ENCODE data around the gene SEMA4D.
A peak's percentile ranks its signal among the peaks of the same experiment; 100 is the strongest.

The SEMA4D gene

DNA sequence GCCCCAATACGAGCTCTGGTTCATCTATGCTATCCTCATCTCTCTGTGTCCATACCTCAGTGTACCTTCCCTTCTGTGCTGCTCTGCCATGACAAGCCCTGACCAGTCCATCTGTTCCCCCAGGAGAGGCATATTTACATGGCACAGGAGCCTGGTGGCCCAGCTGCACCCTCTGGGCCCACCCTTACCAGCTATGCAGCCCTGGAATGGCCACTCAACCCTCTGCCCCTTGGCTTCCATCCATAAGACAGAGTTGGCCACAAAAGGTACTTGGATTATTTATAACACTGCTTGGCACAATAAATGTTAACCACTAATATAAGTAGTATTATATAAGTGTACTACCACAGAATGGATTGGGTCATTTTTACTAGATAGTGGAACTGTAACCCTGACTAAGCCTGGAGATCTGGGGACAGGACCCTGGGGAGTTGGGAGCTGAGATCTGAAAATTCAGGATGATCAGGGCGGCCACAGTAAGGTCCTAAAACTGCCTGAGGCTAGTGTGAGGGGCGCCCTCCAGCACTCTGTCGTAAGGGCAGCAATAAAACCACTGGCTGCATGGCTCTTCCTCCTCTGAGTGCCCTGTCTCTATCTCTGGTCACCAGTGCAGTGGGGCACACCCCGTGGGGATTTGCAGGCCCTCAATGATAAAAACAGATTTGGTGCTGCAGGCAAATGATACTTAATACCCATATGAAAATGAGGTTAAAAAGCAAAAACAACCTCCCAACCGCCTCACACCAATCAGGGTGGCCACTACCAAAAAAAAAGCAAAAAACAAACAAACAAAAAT is 65.8 kb downstream of the SEMA4D start:
- Mint-ChIP-seq H3K4me1 (peaks cover 66% of the 10 kb centered on the region), H3K36me3 (no peaks in the 10 kb centered on the region), H3K9me3 (no peaks in the 10 kb centered on the region), H3K4me3 (peak overlapping the region; percentile 45), H3K27ac (peak overlapping the region; percentile 22), H3K27me3 (no peaks in the 10 kb centered on the region)
- ATAC-seq (ENCODE audit: low read depth) (no peak), DNase-seq (ENCODE audit: low spot score in 2 of 2) (no peak)

DNA sequence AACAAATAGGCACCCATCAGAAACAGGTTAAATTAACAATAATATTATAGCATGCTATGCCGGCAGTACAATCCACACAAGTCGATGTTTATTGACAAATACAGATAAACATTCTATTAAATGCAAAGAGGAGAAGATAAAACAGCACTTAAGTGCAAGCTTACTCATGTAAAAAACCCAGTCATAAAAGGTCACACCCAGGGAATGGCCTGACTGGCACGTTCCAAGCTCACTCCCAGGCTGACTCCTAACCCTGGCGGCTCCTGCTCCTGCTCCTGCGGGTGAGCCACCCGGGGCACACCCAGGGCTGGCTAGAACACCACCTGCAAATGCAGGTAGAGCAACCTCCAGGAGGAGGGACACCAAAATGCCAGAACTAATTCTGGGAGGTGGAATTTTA is 66.9 kb downstream of the SEMA4D start:
- Mint-ChIP-seq H3K4me1 (peaks cover 65% of the 10 kb centered on the region), H3K27me3 (no peaks in the 10 kb centered on the region), H3K36me3 (no peaks in the 10 kb centered on the region), H3K9me3 (no peaks in the 10 kb centered on the region), H3K4me3 (no peak overlapping the region), H3K27ac (no peak overlapping the region)
- ATAC-seq (ENCODE audit: low read depth) (no peak), DNase-seq (ENCODE audit: low spot score in 2 of 2) (no peak)

DNA sequence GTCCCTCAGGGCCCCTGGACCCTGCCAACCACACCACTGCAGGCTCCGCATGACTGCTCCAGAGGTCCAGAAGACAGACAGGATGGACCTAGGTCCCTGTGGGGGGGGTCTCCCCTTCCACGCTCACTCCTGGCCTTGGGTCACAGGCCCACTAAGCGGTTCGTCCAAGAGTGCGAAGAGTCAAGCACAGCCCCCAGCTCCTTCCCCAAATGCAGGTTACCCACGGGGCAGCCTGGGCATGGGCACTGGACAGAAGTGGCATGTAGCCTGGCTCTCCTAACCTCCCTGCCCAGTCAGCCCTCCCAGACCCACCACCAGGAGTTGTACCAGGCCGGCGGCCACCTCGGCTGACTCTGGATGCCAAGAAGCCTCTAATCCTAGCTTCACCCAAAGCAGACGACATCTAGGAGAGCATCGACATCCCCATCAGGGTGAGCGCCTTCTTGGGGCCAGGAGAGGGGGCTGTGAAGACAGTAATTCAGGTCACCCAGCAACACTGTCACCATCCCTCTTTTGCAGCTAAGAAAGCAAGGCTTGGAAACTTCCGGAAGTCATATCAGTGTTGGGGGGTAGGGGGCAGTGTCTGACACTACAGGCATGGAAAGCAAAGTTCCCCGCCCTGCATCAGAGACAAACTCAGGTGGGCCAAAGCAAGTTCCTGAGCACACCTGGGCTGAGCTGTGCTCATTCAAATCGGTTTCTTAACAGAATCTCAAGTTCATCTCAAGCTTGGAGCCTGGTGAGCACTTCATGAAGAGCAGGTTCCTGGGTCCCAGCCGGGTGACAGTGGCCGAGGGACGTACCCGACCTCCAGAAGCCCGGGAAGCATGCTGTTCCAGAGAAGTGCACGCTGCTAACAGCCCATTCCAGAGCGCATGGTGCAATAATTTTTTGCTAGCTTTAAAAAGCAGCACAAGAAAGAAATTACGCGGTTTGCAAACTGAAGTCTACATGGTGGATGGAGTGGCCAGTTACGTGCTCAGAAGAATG is 68.7 kb downstream of the SEMA4D start:
- H3K4me3 Mint-ChIP-seq, result peak overlapping the region; percentile 24
- no peaks in the 10 kb centered on the region for H3K27me3 Mint-ChIP-seq
- ATAC-seq (ENCODE audit: low read depth), result peak; percentile 65
- H3K27ac Mint-ChIP-seq, result peak overlapping the region; percentile 28
- H3K36me3 Mint-ChIP-seq, result peaks cover 5% of the 10 kb centered on the region
- peaks cover 70% of the 10 kb centered on the region for H3K4me1 Mint-ChIP-seq
- peak in 1 of 2 donors; percentile 58 for DNase-seq (ENCODE audit: low spot score in 2 of 2)
- no peaks in the 10 kb centered on the region for H3K9me3 Mint-ChIP-seq

DNA sequence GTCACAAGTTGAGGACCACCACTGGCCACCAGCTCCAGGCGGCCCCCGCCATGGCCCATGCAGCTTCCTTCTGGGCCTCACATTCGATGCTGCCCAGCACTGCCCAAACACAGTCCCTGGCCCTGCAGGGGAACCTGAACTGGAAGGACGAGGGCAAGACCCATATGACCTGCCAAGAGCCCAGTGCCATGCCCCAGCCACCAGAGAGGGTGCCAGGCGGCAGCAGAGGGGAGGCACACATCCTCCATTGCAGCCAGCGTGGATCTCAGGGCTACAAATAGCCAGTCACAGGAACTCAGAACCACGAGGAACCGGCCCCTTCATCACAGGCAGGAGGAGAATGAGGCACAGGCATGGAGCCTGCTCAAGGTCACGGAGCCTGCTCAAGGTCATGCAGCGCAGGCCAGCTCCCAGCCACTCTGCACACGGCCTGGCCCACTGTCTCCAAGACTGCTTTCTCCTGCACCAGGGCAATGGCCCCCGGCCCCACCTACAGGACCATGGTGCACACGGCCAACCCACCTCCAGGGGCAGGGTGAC is 69.6 kb downstream of the SEMA4D start:
- Mint-ChIP-seq H3K9me3 (no peaks in the 10 kb centered on the region), H3K4me3 (no peak overlapping the region), H3K4me1 (peaks cover 75% of the 10 kb centered on the region), H3K27ac (peak overlapping the region; percentile 28), H3K36me3 (peaks cover 5% of the 10 kb centered on the region), H3K27me3 (no peaks in the 10 kb centered on the region)
- ATAC-seq (ENCODE audit: low read depth) (no peak), DNase-seq (ENCODE audit: low spot score in 2 of 2) (no peak)

DNA sequence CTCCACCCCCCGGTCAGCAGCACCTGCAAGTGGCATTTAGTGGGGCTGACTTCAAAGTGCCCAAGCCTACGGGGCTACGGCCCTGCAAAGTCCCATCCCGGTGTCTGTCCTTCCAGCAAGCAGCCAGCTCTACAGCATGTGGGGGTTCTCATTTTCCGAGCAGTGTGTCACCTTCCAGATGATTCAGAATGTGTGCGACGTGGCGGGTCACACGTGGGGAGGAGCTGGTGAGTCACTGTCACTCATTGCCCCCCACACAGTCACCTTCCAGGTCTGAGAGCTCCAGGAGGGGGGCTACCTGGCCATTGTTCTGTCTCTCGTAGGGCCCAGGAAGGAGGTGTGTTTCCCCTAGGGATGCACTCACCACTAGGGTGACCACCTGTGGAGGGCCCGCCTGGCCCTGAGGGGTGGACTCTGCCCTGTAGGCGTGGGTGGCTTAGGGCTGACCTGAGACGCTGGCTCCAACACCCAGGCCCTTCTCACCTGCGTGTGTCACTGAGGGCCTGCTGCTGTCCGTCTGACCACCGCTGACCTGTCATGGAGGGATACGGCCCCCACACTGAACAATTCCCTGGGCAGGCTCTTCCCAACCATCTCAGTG is 70.2 kb downstream of the SEMA4D start:
- Mint-ChIP-seq H3K27me3 (no peaks in the 10 kb centered on the region), H3K4me3 (no peak overlapping the region), H3K4me1 (peaks cover 72% of the 10 kb centered on the region), H3K9me3 (no peaks in the 10 kb centered on the region), H3K27ac (peak overlapping the region; percentile 28), H3K36me3 (peaks cover 5% of the 10 kb centered on the region)
- DNase-seq (ENCODE audit: low spot score in 2 of 2) (no peak), ATAC-seq (ENCODE audit: low read depth) (no peak)

DNA sequence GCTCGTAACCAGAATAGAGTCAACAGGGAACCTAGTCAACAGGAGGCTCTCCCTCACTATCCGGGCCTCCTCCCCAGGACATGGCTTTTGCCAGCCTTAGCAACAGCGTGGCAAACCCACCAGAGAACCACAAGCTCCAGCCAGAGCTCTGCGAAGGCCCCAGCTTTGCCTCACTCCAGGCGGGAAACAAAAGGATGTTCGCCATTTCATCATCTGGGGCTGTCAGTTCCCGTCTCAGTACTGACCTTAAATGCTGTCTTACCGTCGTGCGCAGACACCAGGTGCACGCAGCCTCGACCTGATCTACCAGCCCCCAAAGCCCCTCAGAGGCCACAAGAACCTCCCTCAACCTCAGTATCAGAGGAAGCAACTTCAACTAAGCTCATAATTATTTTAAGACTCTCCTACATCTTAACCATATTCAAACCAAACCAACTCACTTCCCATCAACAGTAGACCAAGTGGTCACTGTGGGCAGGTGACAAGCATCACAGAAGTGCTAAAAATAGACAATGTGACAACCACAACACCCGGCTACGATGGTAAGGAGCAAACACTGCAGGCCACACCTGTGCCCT is 71.4 kb downstream of the SEMA4D start:
- no peaks in the 10 kb centered on the region for H3K9me3 Mint-ChIP-seq
- H3K27me3 Mint-ChIP-seq, result no peaks in the 10 kb centered on the region
- peaks cover 66% of the 10 kb centered on the region for H3K4me1 Mint-ChIP-seq
- DNase-seq (ENCODE audit: low spot score in 2 of 2) (no peak), ATAC-seq (ENCODE audit: low read depth) (peak; percentile 69)
- peaks cover 6% of the 10 kb centered on the region for H3K36me3 Mint-ChIP-seq
- H3K27ac Mint-ChIP-seq, result peak overlapping the region; percentile 86
- H3K4me3 Mint-ChIP-seq, result peak overlapping the region; percentile 56

DNA sequence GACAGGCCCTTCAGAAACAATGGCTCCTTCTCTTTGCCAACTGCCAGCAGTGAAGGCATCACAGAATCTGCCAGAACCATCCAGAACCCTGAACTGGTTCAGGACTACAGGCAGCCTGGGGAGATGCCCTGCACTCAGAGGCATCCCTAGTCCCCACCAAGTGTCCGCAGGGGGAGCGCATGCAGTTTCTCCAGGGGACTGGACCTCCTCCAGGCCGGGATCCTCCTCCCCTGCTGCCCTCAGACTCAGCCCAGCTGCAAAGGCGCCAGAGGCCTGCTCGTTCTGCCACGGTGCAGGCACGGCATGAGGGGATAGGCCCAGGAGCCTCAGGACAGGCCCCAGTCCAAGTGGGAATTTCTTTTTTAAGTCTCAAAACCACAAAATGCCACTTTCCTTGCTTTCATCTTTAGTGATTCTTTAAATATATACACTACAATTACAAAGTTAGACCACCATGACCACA is 72.0 kb downstream of the SEMA4D start:
- H3K9me3 Mint-ChIP-seq, result no peaks in the 10 kb centered on the region
- H3K27ac Mint-ChIP-seq, result peak overlapping the region; percentile 86
- DNase-seq (ENCODE audit: low spot score in 2 of 2), result no peak
- ATAC-seq (ENCODE audit: low read depth), result no peak
- H3K27me3 Mint-ChIP-seq, result no peaks in the 10 kb centered on the region
- peaks cover 64% of the 10 kb centered on the region for H3K4me1 Mint-ChIP-seq
- H3K4me3 Mint-ChIP-seq, result peak overlapping the region; percentile 56
- peaks cover 6% of the 10 kb centered on the region for H3K36me3 Mint-ChIP-seq

DNA sequence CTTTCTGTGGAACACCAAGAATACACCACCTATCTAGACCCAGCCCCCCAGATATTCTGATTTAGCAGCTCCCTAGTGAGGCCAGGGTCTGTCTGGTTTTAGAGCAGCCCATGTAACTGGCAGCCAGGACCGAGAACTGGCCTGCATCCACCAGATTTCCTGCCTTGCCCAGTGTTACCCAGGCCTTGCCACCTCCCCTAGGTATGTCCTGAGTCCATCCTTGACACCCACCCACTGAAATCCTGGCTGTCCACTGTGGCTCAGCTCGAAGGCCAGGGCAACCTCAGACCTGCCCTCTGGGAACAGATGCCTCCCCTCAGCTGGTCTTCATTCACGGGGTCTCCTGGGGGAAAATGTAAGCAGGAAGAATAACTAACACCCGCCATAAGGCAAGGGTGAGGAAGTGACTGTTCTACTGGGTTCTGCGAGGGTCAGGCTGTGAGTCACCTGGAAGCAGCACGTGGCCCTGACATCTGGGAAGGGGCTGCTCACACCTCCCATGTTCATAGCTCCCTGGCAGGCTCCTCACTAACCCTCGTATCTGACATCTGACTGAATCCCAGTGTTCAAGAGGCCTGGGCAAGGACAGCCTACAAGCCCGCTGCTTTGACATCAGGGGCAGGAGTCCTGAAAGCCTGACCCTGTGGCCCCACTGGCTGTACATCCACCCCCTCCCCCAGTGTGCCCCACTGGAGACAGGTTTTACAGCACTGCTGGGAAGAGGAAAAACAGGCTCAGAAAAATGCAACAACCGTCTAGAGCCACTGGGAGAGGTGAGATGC is 72.7 kb downstream of the SEMA4D start:
- no peaks in the 10 kb centered on the region for H3K27me3 Mint-ChIP-seq

DNA sequence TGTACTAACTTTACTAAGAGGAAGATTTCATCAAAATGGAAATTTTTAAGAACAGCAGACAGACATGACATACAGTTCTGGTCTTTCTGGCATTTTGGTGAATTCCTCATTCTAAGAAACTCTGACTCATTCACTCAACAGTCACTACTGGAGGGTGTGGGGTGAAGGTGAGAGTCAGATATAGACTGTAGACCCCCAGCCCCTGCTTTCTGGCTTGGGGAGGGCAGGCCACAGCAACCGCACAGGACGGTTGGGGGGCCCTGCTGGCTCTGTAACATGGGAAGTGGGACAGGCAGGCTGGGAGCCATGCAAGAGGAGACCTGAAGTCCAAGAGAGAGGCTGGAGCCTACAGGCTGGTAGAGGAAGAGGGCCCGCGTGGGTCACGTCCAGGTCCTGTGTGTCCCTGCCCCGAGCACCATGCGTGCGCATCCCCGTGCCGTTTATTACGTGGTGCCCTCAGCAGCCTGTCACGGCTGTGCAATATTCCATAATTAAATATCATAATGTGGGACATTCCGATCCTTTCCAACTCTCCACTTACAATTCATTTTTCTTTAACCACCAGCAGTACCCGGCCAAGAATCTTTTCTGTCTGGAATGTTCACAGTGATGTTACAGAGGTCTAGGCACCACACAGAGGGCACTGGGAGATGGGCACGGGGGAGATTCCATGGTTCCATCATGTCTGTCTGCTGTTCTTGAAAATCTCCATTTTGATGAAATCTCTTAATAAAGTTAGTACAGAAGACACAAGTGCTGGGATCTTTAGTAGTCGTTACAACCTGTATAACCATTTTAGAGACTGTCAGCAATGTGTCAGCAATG is 75.5 kb downstream of the SEMA4D start:
- DNase-seq (ENCODE audit: low spot score in 2 of 2) (no peak), ATAC-seq (ENCODE audit: low read depth) (no peak)
- H3K27ac Mint-ChIP-seq, result no peak overlapping the region
- H3K27me3 Mint-ChIP-seq, result no peaks in the 10 kb centered on the region
- H3K9me3 Mint-ChIP-seq, result no peaks in the 10 kb centered on the region
- H3K4me1 Mint-ChIP-seq, result peaks cover 66% of the 10 kb centered on the region
- no peak overlapping the region for H3K4me3 Mint-ChIP-seq
- H3K36me3 Mint-ChIP-seq, result peaks cover 9% of the 10 kb centered on the region

More for the DNA sequence above, 72.7 kb downstream of the SEMA4D start:
- Mint-ChIP-seq H3K36me3 (peaks cover 6% of the 10 kb centered on the region), H3K27ac (peak overlapping the region; percentile 49), H3K4me3 (no peak overlapping the region), H3K9me3 (no peaks in the 10 kb centered on the region), H3K4me1 (peaks cover 65% of the 10 kb centered on the region)
- ATAC-seq (ENCODE audit: low read depth), result no peak
- no peak for DNase-seq (ENCODE audit: low spot score in 2 of 2)

DNA sequence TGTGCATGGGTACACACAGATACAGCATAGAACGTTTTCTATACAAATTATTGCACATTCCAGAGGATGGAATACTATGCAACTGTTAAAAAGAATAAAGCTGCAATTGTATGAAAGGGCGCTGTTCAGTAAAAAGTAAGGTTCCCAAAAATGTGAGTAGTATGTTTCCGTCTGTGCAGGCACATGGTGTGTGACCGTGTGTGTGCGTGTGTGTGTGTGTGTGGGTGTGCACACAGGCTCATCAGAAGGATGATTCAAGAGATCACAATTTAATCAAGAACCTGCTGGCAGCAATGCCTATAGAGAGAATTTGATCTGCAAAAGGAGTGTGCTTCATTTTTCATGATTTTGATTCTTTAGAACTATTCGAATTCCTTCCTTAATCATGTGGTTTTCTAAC is 76.3 kb downstream of the SEMA4D start:
- H3K9me3 Mint-ChIP-seq, result no peaks in the 10 kb centered on the region
- ATAC-seq (ENCODE audit: low read depth) (no peak), DNase-seq (ENCODE audit: low spot score in 2 of 2) (no peak)
- H3K4me1 Mint-ChIP-seq, result peaks cover 62% of the 10 kb centered on the region
- no peak overlapping the region for H3K4me3 Mint-ChIP-seq
- H3K27ac Mint-ChIP-seq, result no peak overlapping the region
- no peaks in the 10 kb centered on the region for H3K27me3 Mint-ChIP-seq
- H3K36me3 Mint-ChIP-seq, result peaks cover 11% of the 10 kb centered on the region

DNA sequence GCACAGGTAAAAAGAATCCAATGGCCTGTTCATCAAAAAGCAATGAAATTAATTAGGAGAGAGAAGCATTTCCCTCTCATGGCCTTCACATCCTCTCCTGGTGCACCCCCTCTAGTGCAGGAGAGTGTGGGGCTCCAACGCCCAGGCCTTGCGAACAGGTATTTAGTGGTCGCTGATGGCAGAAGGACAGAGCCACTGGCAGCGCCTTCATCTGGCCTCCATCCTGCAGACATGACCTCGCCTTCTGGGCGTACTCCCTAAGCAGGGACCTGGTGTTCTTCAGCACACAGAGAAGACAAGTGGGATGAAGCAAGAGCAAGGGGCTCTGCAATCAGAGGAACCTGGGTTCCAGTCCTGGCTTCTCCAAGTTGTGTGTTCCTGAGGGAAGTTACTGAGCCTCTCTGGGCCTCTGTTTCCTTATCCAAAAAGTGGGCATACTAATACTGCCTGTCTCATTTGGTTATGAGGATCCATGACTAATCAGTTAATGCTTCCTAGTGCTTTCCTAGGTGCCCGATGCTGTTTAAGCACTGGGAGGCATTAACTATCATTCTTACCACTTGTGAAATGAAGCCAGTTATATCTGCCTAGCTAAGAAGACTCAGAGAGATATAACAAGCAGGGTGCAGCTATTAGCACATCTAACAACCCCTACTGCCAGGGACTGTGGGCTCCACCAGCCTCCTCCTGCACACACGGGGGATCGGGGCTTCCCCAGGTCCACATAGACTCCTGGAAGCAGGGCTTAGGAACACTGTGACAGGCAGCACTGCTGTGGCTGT is 77.3 kb downstream of the SEMA4D start:
- no peaks in the 10 kb centered on the region for H3K27me3 Mint-ChIP-seq
- H3K4me1 Mint-ChIP-seq, result peaks cover 60% of the 10 kb centered on the region
- ATAC-seq (ENCODE audit: low read depth) (no peak), DNase-seq (ENCODE audit: low spot score in 2 of 2) (no peak)
- peaks cover 17% of the 10 kb centered on the region for H3K36me3 Mint-ChIP-seq
- H3K4me3 Mint-ChIP-seq, result peak overlapping the region; percentile 55
- peak overlapping the region; percentile 48 for H3K27ac Mint-ChIP-seq
- H3K9me3 Mint-ChIP-seq, result no peaks in the 10 kb centered on the region

DNA sequence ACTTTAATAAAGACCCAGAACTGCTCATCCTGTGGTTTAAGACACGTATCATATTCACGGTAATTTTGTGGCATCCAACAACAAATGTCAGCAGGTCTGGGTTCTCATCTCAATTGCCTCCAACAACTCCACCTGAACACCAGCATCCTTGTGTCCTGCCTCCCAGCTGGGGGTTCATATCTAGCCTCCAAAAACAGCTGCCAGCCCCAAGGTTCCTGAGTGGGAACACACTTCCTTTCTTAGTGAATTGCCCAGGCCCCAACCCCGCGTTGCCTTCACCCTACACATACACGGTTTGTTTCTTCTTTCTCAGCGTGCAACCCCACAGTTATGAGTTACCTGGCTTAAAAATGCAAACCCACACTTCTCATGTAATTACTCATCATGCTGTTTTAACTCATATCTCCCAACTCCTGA is 77.9 kb downstream of the SEMA4D start:
- no peaks in the 10 kb centered on the region for H3K9me3 Mint-ChIP-seq
- H3K27ac Mint-ChIP-seq, result peak overlapping the region; percentile 48
- H3K4me3 Mint-ChIP-seq, result peak overlapping the region; percentile 55
- H3K36me3 Mint-ChIP-seq, result peaks cover 17% of the 10 kb centered on the region
- peaks cover 55% of the 10 kb centered on the region for H3K4me1 Mint-ChIP-seq
- DNase-seq (ENCODE audit: low spot score in 2 of 2) (no peak), ATAC-seq (ENCODE audit: low read depth) (no peak)
- no peaks in the 10 kb centered on the region for H3K27me3 Mint-ChIP-seq
